Skeletal muscle satellite cell (primary cell): Measurements from ENCODE around the gene RAMP3.

ENCODE experiments used
- H3K27me3 ChIP-seq: 2 replicates; pipeline ENCODE4 v1.7.0; 2013; ENCODE audit warnings: low read length; ENCODE audit not compliant: control insufficient read depth, insufficient read depth
- H3K36me3 ChIP-seq: 2 replicates; pipeline ENCODE4 v1.7.0; 2013; ENCODE audit warnings: mild to moderate bottlenecking, control low read depth, low read length; ENCODE audit not compliant: insufficient read depth
- H3K4me1 ChIP-seq: 2 replicates; pipeline ENCODE4 v1.7.0; 2013; ENCODE audit warnings: low read length; ENCODE audit not compliant: control insufficient read depth, insufficient read depth
- H3K4me2 ChIP-seq: 2 replicates; pipeline ENCODE4 v1.7.0; 2013; ENCODE audit warnings: mild to moderate bottlenecking, low read length
- H3K4me3 ChIP-seq: 2 replicates; pipeline ENCODE4 v1.7.0; 2013; ENCODE audit warnings: low read length
- H3K9ac ChIP-seq: 2 replicates; pipeline ENCODE4 v1.7.0; 2013; ENCODE audit warnings: mild to moderate bottlenecking, low read depth, low read length, moderate library complexity
- H3K9me3 ChIP-seq: replicated peaks from 2 replicates; pipeline ENCODE4 v1.7.0; 2013; ENCODE audit warnings: mild to moderate bottlenecking, control low read depth, low read length

The RAMP3 gene

GRCh38 chr7:45183711-45184210, 26.2 kb downstream of the RAMP3 start:
- Histone ChIP-seq H3K4me2 (no peak overlapping the region), H3K36me3 (no peaks in the 10 kb centered on the region), H3K4me3 (no peak overlapping the region), H3K9me3 (no peaks in the 10 kb centered on the region), H3K27me3 (peaks cover 48% of the 10 kb centered on the region), H3K4me1 (no peaks in the 10 kb centered on the region), H3K9ac (no peak overlapping the region)

DNA sequence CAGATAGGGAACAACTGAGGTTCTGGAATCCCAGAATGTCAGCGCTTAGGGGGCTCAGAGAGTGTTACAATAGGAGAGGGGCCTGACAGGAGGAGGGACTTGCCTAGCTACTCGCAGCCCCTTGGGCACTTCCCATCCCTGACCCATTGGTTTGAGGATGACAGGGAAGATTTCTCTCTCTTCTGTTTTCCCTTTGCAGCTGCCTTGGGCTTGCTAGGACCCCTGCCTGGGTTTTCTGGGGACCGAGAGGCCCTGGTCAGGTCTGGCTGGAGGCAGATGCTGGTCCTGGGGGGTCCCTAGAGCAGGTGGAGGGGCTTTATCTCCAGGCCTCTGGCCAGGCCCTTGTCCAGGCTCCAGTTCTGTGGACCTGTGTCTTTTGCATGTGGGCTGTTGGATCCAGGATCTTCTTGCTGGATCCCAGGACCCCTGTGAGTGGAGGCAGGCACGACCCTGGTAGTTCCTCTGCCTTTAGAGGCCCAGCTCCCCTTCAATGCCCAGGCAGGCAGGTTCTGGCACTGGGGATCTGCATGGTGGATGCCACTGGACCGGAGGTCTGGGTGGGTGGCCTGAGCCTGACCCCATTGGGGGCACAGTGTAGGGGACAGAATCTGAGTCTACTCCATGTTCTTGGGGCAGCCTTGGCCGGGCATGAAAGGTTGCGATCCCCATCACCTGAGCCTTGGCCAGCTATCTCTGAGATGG, 26.9 kb downstream of the RAMP3 start:
- no peaks in the 10 kb centered on the region for H3K36me3 ChIP-seq
- no peaks in the 10 kb centered on the region for H3K4me1 ChIP-seq
- H3K4me3 ChIP-seq = no peak overlapping the region
- no peaks in the 10 kb centered on the region for H3K9me3 ChIP-seq
- H3K27me3 ChIP-seq = peaks cover 44% of the 10 kb centered on the region
- H3K4me2 ChIP-seq = no peak overlapping the region
- H3K9ac ChIP-seq = no peak overlapping the region

DNA sequence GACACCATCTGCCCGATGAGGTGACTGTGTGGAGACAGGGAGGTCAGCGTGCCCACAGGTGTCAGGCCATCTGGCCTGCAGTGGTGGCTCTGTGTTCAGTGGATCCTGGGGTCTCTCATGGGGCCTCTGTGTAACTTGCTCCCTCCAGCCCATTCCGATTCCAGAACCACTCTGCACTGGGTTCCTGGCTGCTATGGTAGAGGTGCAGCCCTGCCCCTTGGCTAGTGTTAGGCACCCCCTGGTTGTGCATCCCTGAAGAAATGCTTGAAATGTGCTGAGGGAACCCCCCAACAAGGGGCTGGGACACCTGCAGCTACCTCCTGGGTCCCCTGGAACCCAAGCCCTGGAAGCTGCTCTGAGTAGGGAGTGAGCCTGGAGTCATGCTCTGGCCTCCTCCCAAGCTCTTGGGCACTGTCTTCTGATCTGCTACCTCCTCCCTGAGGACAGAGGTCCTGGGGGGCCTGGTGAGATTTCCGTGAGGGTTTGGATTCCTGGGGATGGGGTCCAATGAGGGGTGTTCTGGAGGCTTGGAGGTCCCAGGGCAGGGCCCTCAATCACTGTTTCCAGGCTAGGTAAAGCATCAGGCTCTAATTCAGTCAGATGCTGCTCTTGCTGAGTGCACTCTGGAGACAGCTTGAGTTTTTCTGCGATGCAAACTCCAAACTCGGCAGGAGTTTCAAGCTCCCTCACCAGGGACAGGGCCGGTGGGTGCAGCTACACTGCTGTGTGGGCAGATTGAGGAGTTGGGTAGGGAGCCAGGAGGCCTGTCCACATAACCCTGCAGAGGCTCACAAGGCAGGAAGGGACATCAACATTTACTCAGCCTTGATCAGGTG, 27.7 kb downstream of the RAMP3 start:
- no peak overlapping the region for H3K9ac ChIP-seq
- no peaks in the 10 kb centered on the region for H3K4me1 ChIP-seq
- H3K4me2 ChIP-seq = no peak overlapping the region
- H3K27me3 ChIP-seq = peaks cover 37% of the 10 kb centered on the region
- H3K9me3 ChIP-seq = no peaks in the 10 kb centered on the region
- no peaks in the 10 kb centered on the region for H3K36me3 ChIP-seq
- no peak overlapping the region for H3K4me3 ChIP-seq

GRCh38 chr7:45185864-45186250, 28.3 kb downstream of the RAMP3 start:
- no peaks in the 10 kb centered on the region for H3K4me1 ChIP-seq
- no peaks in the 10 kb centered on the region for H3K36me3 ChIP-seq
- no peaks in the 10 kb centered on the region for H3K9me3 ChIP-seq
- no peak overlapping the region for H3K4me3 ChIP-seq
- peaks cover 35% of the 10 kb centered on the region for H3K27me3 ChIP-seq
- no peak overlapping the region for H3K9ac ChIP-seq
- no peak overlapping the region for H3K4me2 ChIP-seq

DNA sequence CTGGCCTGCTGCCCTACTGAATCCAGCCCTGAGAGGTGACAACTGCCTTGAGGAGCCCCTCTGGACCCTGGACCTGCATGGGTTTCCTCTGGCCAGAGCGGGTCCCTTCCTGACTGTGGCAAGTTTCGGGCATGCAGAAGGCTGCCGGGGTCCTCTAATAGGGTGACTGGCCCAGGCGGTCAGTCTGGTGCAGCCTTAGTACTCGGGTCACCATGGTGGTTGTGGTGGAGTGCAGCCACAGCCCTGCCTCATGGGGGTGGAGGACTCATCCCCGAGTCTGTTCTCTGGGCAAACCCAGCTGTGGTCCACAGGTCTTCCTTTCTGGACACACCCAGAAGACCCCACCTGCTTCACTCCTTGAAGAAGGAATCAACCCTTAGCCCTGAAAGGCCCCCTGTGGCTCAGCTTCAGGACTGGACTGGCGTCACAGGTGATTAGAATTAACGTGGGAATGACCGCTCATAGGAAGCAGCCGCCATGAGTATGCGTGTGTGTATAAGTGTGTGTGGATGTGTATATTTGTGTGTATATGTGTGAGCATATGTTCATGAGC, 28.7 kb downstream of the RAMP3 start:
- no peak overlapping the region for H3K4me3 ChIP-seq
- H3K27me3 ChIP-seq = peaks cover 31% of the 10 kb centered on the region
- no peak overlapping the region for H3K4me2 ChIP-seq
- H3K9ac ChIP-seq = no peak overlapping the region
- H3K9me3 ChIP-seq = no peaks in the 10 kb centered on the region
- H3K4me1 ChIP-seq = no peaks in the 10 kb centered on the region
- no peaks in the 10 kb centered on the region for H3K36me3 ChIP-seq

GRCh38 chr7:45187089-45187945, 29.7 kb downstream of the RAMP3 start:
- peaks cover 32% of the 10 kb centered on the region for H3K27me3 ChIP-seq
- H3K4me3 ChIP-seq = no peak overlapping the region
- no peaks in the 10 kb centered on the region for H3K4me1 ChIP-seq
- H3K9ac ChIP-seq = no peak overlapping the region
- no peaks in the 10 kb centered on the region for H3K9me3 ChIP-seq
- no peak overlapping the region for H3K4me2 ChIP-seq
- H3K36me3 ChIP-seq = no peaks in the 10 kb centered on the region

DNA sequence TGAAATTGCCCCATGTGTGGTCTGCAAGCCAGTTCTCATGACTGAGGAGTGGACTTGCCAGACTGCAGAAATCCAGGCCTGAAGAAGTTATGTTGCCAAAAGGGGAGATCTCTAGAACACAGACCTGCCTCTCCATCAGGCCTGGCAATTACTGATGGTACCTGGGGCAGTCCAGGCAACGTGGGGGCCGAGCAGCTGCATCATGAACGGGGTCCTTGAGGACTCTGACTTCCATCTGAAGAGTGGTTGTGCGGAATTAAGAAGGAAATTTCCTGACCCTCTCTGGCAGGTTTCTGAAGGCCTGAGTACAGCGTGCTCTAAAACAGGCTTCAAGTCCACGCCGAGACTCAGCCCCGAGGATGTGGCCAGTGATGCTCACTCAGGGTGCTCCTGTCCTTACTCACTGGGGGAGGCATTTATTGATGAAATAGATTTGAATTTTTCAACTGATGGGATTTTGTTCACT, 30.4 kb downstream of the RAMP3 start:
- Histone ChIP-seq H3K9me3 (no peaks in the 10 kb centered on the region), H3K36me3 (no peaks in the 10 kb centered on the region), H3K4me3 (no peak overlapping the region), H3K27me3 (peaks cover 35% of the 10 kb centered on the region), H3K4me2 (no peak overlapping the region), H3K4me1 (no peaks in the 10 kb centered on the region), H3K9ac (no peak overlapping the region)

- no peak overlapping the region for H3K4me2 ChIP-seq
- H3K9ac ChIP-seq = no peak overlapping the region
Measured at GRCh38 chr7:45188736-45189135, 31.1 kb downstream of the RAMP3 start.

DNA sequence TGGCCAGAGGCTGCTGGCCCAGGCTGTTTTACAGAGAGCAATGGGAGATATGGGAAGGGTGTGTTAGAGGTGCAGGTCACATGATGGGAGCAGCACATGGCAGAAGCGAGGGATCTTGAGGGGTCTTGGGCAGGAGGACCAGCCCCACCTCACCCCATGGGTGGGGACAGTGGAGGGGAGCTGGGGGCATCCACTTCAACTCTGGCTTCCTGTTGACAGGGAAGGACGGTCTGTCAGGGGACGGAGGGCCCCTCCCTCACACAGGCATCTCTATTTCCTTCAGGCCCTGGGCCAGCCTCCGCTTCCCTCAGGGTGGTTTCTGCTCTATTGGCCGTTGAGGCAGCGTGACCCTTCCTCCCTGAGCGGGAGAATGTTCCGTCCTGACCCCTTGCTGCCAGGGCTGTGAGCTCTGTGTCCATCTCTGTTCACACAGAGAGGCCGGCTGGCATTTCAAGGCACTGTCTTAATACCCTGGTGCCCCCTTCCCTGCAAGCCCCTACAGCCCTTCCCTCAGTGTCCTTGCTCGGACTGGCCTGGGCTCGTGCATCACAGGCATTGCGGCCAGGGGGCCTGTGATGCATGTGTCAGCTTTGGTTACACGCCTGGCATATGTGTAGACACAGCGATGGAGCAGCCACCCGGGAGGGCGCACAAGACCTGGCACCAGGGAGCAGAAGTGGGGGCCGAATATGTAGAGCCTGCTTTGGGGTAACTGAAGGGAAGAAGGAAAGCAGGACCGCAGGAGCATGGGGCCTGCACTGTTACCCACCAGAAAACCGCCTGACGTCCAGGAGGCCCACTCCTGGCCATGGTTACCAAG, 31.8 kb downstream of the RAMP3 start:
- no peak overlapping the region for H3K9ac ChIP-seq
- peaks cover 40% of the 10 kb centered on the region for H3K27me3 ChIP-seq
- no peaks in the 10 kb centered on the region for H3K9me3 ChIP-seq
- no peak overlapping the region for H3K4me2 ChIP-seq
- no peaks in the 10 kb centered on the region for H3K36me3 ChIP-seq
- H3K4me1 ChIP-seq = no peaks in the 10 kb centered on the region
- H3K4me3 ChIP-seq = no peak overlapping the region

More at GRCh38 chr7:45188736-45189135, 31.1 kb downstream of the RAMP3 start:
- Histone ChIP-seq H3K4me3 (no peak overlapping the region), H3K9me3 (no peaks in the 10 kb centered on the region), H3K4me1 (no peaks in the 10 kb centered on the region), H3K36me3 (no peaks in the 10 kb centered on the region), H3K27me3 (peaks cover 40% of the 10 kb centered on the region)

- no peaks in the 10 kb centered on the region for H3K4me1 ChIP-seq
- no peak overlapping the region for H3K4me2 ChIP-seq
- H3K27me3 ChIP-seq = peaks cover 34% of the 10 kb centered on the region
- no peak overlapping the region for H3K9ac ChIP-seq
- no peak overlapping the region for H3K4me3 ChIP-seq
- H3K9me3 ChIP-seq = no peaks in the 10 kb centered on the region
- H3K36me3 ChIP-seq = no peaks in the 10 kb centered on the region
Measured at GRCh38 chr7:45190406-45191165, 33.0 kb downstream of the RAMP3 start.
